ENCODE results near the gene ANKRD31. TPM values are rescaled to one million over a fixed set of nuclear protein-coding genes. Genes with fewer than 3 reads are reported as not detected.

The ANKRD31 gene
- total RNA-seq, 2 donors from 2014 or later, result 0.07 to 0.08 TPM

- H3K27me3 ChIP-seq, result no peaks in the 10 kb centered on the region
- H3K27ac ChIP-seq, result no peak overlapping the region
- no peak for DNase-seq (ENCODE audit: low spot score)
- H3K4me1 ChIP-seq, result no peaks in the 10 kb centered on the region
- H3K36me3 ChIP-seq, result no peaks in the 10 kb centered on the region
- H3K4me3 ChIP-seq, result no peak overlapping the region
- no peaks in the 10 kb centered on the region for H3K9me3 ChIP-seq
- TF ChIP-seq, protein P1, sequence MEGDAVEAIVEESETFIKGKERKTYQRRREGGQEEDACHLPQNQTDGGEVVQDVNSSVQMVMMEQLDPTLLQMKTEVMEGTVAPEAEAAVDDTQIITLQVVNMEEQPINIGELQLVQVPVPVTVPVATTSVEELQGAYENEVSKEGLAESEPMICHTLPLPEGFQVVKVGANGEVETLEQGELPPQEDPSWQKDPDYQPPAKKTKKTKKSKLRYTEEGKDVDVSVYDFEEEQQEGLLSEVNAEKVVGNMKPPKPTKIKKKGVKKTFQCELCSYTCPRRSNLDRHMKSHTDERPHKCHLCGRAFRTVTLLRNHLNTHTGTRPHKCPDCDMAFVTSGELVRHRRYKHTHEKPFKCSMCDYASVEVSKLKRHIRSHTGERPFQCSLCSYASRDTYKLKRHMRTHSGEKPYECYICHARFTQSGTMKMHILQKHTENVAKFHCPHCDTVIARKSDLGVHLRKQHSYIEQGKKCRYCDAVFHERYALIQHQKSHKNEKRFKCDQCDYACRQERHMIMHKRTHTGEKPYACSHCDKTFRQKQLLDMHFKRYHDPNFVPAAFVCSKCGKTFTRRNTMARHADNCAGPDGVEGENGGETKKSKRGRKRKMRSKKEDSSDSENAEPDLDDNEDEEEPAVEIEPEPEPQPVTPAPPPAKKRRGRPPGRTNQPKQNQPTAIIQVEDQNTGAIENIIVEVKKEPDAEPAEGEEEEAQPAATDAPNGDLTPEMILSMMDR (IDR thresholded peaks at IDR 0.05), result no peak
These were observed 169.2 kb downstream of the ANKRD31 start for GRCh38 chr5:75067434-75067833.

DNA sequence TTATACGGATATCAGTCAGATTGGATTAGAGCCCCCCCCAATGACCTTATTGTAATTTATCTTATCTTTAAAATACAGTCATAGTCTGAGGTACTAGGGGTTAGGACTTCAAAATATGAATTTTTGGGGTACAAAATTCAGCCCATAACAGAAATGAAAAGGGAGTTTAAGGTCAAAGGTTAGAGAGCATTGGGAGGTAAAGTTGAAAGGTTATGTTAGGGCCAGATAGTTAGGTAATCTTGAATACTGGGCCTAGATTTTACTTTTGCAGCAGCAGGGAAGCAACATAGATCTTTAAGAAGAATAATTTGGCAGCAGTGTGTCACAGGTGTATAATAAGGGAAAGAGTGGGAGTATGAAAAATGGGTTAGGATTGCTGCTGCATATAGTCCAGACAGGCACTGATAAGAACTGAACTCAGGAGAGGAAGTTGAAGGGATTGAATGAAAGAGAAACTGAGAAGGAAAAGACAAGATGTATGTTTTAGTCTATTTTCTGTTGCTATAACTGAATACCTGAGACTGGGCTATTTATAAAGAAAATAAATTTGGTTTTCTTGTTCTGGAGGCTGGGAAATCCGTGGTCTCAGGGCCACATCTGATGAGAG lies 173.7 kb downstream of the ANKRD31 start:
- Histone ChIP-seq H3K27me3 (no peaks in the 10 kb centered on the region), H3K4me3 (no peak overlapping the region), H3K9me3 (no peaks in the 10 kb centered on the region), H3K36me3 (no peaks in the 10 kb centered on the region), H3K4me1 (no peaks in the 10 kb centered on the region), H3K27ac (no peak overlapping the region)
- TF ChIP-seq, protein P1 (IDR thresholded peaks at IDR 0.05), result no peak
- no peak for DNase-seq (ENCODE audit: low spot score)

GRCh38 chr5:75059912-75060545 lies 176.6 kb downstream of the ANKRD31 start:
- no peak overlapping the region for H3K27ac ChIP-seq
- TF ChIP-seq, protein P1 (IDR thresholded peaks at IDR 0.05), result no peak

GRCh38 chr5:75058986-75059535 lies 177.6 kb downstream of the ANKRD31 start:
- Histone ChIP-seq H3K4me1 (peaks cover 0 to 7% of the 10 kb centered on the region in 2 donors), H3K36me3 (no peaks in the 10 kb centered on the region), H3K27me3 (no peaks in the 10 kb centered on the region), H3K4me3 (no peak overlapping the region), H3K9me3 (no peaks in the 10 kb centered on the region), H3K27ac (no peak overlapping the region)
- DNase-seq (ENCODE audit: low spot score), result no peak
- TF ChIP-seq, protein P1 (IDR thresholded peaks at IDR 0.05), result no peak

More at GRCh38 chr5:75059912-75060545, 176.6 kb downstream of the ANKRD31 start:
- Histone ChIP-seq H3K36me3 (no peaks in the 10 kb centered on the region), H3K27me3 (no peaks in the 10 kb centered on the region), H3K9me3 (no peaks in the 10 kb centered on the region), H3K4me1 (no peaks in the 10 kb centered on the region), H3K4me3 (no peak overlapping the region)
- no peak for DNase-seq (ENCODE audit: low spot score)

DNA sequence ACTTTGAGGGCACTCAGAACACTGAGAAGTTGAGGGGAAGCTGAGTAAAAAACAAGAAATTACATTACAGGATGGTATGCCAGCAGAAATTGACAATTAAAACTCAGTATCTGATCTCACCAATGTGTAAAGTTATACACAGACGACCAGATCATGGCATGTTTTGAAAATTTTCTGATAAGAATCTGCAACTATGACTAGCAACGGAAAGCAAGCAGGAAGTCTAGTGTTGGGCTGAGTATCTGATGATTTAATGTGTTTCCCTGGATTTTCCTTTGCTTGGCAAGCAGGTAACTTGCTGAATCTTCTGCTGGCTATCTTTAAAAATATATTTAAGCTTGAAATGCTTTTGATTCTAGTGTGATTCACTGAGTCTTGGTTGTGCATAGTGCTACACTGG lies 179.1 kb downstream of the ANKRD31 start:
- Histone ChIP-seq H3K36me3 (no peaks in the 10 kb centered on the region), H3K4me3 (no peak overlapping the region), H3K9me3 (no peaks in the 10 kb centered on the region), H3K27ac (no peak overlapping the region), H3K4me1 (peaks cover 0 to 10% of the 10 kb centered on the region in 2 donors), H3K27me3 (no peaks in the 10 kb centered on the region)
- DNase-seq (ENCODE audit: low spot score), result no peak
- TF ChIP-seq, protein P1 (IDR thresholded peaks at IDR 0.05), result no peak
